SK-N-SH (cell line): ENCODE data around the gene ABCA4. TPM values are rescaled to one million over a fixed set of nuclear protein-coding genes. Genes with fewer than 3 reads are reported as not detected.

ENCODE experiments used
- CTCF ChIA-PET: fragments of 300-600, 350-600 bp; formaldehyde crosslinking; extraction: SDS; loops from one replicate; lab custom pipeline; 2021; lab: Yijun Ruan, JAX
- POLR2A ChIA-PET: fragments of 350-600 bp; sonication (Branson Sonifier 250); formaldehyde crosslinking; extraction: SDS; loops from one replicate; lab custom pipeline; 2020; ENCODE audit warnings: antibody characterized with exemption, inconsistent platforms; lab: Yijun Ruan, JAX
- DNase-seq: peaks from one replicate; pipeline ENCODE4 v3.0.0; 2012
- H2AFZ ChIP-seq: fragments of 200-600 bp; sonication (generic); 2 replicates; pipeline ENCODE4 v1.8.1; 2016; ENCODE audit warnings: antibody characterized with exemption, mild to moderate bottlenecking, low read depth
- H3F3A ChIP-seq: fragments of 200-600 bp; sonication (generic); replicated peaks from 2 replicates; pipeline ENCODE3; 2016; ENCODE audit warnings: antibody characterized with exemption, mild to moderate bottlenecking; ENCODE audit not compliant: insufficient read depth
- H3K27ac ChIP-seq, 2 experiments: fragments of 200-500 bp in 1 of 2; fragments of 200-600 bp in 1 of 2; sonication (Bioruptor generic) in 1 of 2; sonication (generic), shearing (Covaris generic) in 1 of 2; 2 replicates each; pipeline versions ENCODE4 v1.5.1 to v1.6.1; 2014 to 2016; ENCODE audit warnings: low read depth in 2 of 2, inconsistent platforms in 1 of 2, low read length in 1 of 2, mild to moderate bottlenecking in 1 of 2, mixed read lengths in 1 of 2
- H3K27me3 ChIP-seq: fragments of 200-600 bp; sonication (generic), shearing (Covaris generic); 2 replicates; pipeline ENCODE4 v1.6.1; 2016; ENCODE audit warnings: mixed run types; ENCODE audit not compliant: insufficient read depth
- H3K36me3 ChIP-seq, 2 experiments: fragments of 200-500 bp in 1 of 2; fragments of 200-600 bp in 1 of 2; sonication (Bioruptor generic) in 1 of 2; sonication (generic) in 1 of 2; replicated peaks in 1 of 2; 2 replicates each; pipeline versions ENCODE3 to v1.5.1; 2014 to 2016; ENCODE audit warnings: low read length in 1 of 2, mild to moderate bottlenecking in 1 of 2; ENCODE audit not compliant: insufficient read depth in 2 of 2, control insufficient read depth in 1 of 2
- H3K4me1 ChIP-seq, 2 experiments: fragments of 200-500 bp in 1 of 2; fragments of 200-600 bp in 1 of 2; sonication (Bioruptor generic) in 1 of 2; sonication (generic), shearing (Covaris generic) in 1 of 2; 2 replicates each; pipeline versions ENCODE4 v1.5.1 to v1.6.1; 2014 to 2016; ENCODE audit warnings: low read depth in 1 of 2, low read length in 1 of 2, mixed run types in 1 of 2; ENCODE audit not compliant: insufficient read depth in 2 of 2, control insufficient read depth in 1 of 2
- H3K4me2 ChIP-seq: fragments of 200-600 bp; sonication (generic), shearing (Covaris generic); 2 replicates; pipeline ENCODE4 v1.6.1; 2017; ENCODE audit warnings: mixed run types
- H3K4me3 ChIP-seq, 2 experiments: fragments of 200-500 bp in 1 of 2; fragments of 200-600 bp in 1 of 2; sonication (Bioruptor generic) in 1 of 2; sonication (generic), shearing (Covaris generic) in 1 of 2; 2 replicates each; pipeline versions ENCODE4 v1.5.1 to v1.8.1; 2014 to 2016; ENCODE audit warnings: low read depth in 2 of 2, inconsistent platforms in 1 of 2, low read length in 1 of 2, mild to moderate bottlenecking in 1 of 2, mixed read lengths in 1 of 2, moderate library complexity in 1 of 2
- H3K79me2 ChIP-seq: fragments of 200-600 bp; sonication (generic); 2 replicates; pipeline ENCODE4 v1.8.1; 2017; ENCODE audit warnings: mild to moderate bottlenecking; ENCODE audit not compliant: insufficient read depth
- H3K9ac ChIP-seq: fragments of 200-600 bp; sonication (generic); 2 replicates; pipeline ENCODE4 v1.6.1; 2017; ENCODE audit warnings: mixed run types
- H3K9me2 ChIP-seq: fragments of 200-600 bp; sonication (generic); 2 replicates; pipeline ENCODE4 v1.6.1; 2017; ENCODE audit warnings: mixed run types
- H3K9me3 ChIP-seq: fragments of 200-600 bp; sonication (generic); 2 replicates; pipeline ENCODE4 v1.6.1; 2017; ENCODE audit warnings: mixed run types, mild to moderate bottlenecking, moderate library complexity
- H4K20me1 ChIP-seq: fragments of 200-600 bp; sonication (generic); 2 replicates; pipeline ENCODE4 v1.6.1; 2017; ENCODE audit warnings: mild to moderate bottlenecking, mixed run types; ENCODE audit not compliant: insufficient read depth
- CHD2 ChIP-seq: fragments of 150-350 bp; IDR thresholded peaks from 2 replicates; pipeline ENCODE4 v1.6.1; 2018; ENCODE audit warnings: low read length; ENCODE audit not compliant: partially characterized antibody
- CTCF ChIP-seq: fragments of 200-600 bp; sonication (generic); IDR thresholded peaks from 2 replicates; pipeline ENCODE4 v1.6.1; 2017; ENCODE audit warnings: antibody characterized with exemption, mild to moderate bottlenecking, moderate library complexity
- EP300 ChIP-seq, 2 experiments: IDR thresholded peaks; 2 replicates each; pipeline versions ENCODE4 v1.4.0 to v1.6.1; 2012; ENCODE audit warnings: borderline replicate concordance in 1 of 2, low read depth in 1 of 2, low read length in 1 of 2
- FOXJ3 ChIP-seq: sonication (generic); formaldehyde crosslinking; IDR thresholded peaks from 2 replicates; pipeline ENCODE4 v1.5.1; 2020; ENCODE audit warnings: mild to moderate bottlenecking, missing genetic modification reagents
- FOXM1 ChIP-seq: IDR thresholded peaks from 2 replicates; pipeline ENCODE4 v1.4.0; 2012; ENCODE audit warnings: low read depth, mild to moderate bottlenecking
- GABPA ChIP-seq: IDR thresholded peaks from 2 replicates; pipeline ENCODE4 v1.4.0; 2012; ENCODE audit warnings: low read depth, mild to moderate bottlenecking
- GATA2 ChIP-seq: sonication (generic); formaldehyde crosslinking; IDR thresholded peaks from 2 replicates; pipeline ENCODE4 v1.5.0; 2020; ENCODE audit warnings: mild to moderate bottlenecking, missing genetic modification reagents
- NRF1 ChIP-seq: IDR thresholded peaks from 2 replicates; pipeline ENCODE4 v1.6.1; 2012; ENCODE audit warnings: low read depth, mild to moderate bottlenecking, low read length
- PBX3 ChIP-seq: IDR thresholded peaks from 2 replicates; pipeline ENCODE4; 2012
- POLR2AphosphoS5 ChIP-seq: IDR thresholded peaks from 2 replicates; pipeline ENCODE4 v1.6.1; 2012; ENCODE audit warnings: low read depth, low read length
- RAD21 ChIP-seq: IDR thresholded peaks from 2 replicates; pipeline ENCODE4 v1.6.1; 2012; ENCODE audit warnings: mild to moderate bottlenecking, low read length
- RCOR1 ChIP-seq: fragments of 150-350 bp; IDR thresholded peaks from 2 replicates; pipeline ENCODE4 v1.6.1; 2017; ENCODE audit warnings: antibody characterized with exemption, low read length
- SIN3A ChIP-seq: IDR thresholded peaks from 2 replicates; pipeline ENCODE4 v1.6.1; 2012; ENCODE audit warnings: low read depth, mild to moderate bottlenecking, low read length, moderate library complexity, borderline replicate concordance
- SMC3 ChIP-seq: IDR thresholded peaks from 2 replicates; pipeline ENCODE4 v1.6.1; 2012; ENCODE audit warnings: low read depth, low read length, improper control_type of control experiment
- TAF1 ChIP-seq: IDR thresholded peaks from 2 replicates; pipeline ENCODE4 v1.6.1; 2012; ENCODE audit warnings: low read depth, mild to moderate bottlenecking, low read length, moderate library complexity, borderline replicate concordance
- TCF12 ChIP-seq: IDR thresholded peaks from 2 replicates; pipeline ENCODE4 v1.4.0; 2012
- TEAD4 ChIP-seq: IDR thresholded peaks from 2 replicates; pipeline ENCODE4 v1.4.0; 2012; ENCODE audit warnings: mild to moderate bottlenecking, borderline replicate concordance; ENCODE audit not compliant: insufficient read depth
- USF2 ChIP-seq: fragments of 150-350 bp; IDR thresholded peaks from 2 replicates; pipeline ENCODE4 v1.6.1; 2017; ENCODE audit warnings: antibody characterized with exemption, low read length, low read depth, borderline replicate concordance
- WGBS: methylation state at CpG from one replicate; pipeline ENCODE4 v1.1.6; 2017; ENCODE audit warnings: low lambda C conversion rate; 5-methylcytosine and 5-hydroxymethylcytosine counted together
- polyA plus RNA-seq, 3 experiments: library from polyadenylated mRNA; depleted of rRNA; stranded (reverse); fragments of >200 nt; gene quantifications; 2 replicates each; pipeline ENCODE4 v1.2.3, GENCODE V29; 2012
- TF ChIP-seq, protein P1 (sequence below): IDR thresholded peaks from 2 replicates; pipeline ENCODE4 v1.4.0; 2012; ENCODE audit warnings: low read depth

Gene ABCA4
- polyA plus RNA-seq, 1 of the 3 experiments (the other 2 are of a cell fraction), result 0.03 TPM

DNA sequence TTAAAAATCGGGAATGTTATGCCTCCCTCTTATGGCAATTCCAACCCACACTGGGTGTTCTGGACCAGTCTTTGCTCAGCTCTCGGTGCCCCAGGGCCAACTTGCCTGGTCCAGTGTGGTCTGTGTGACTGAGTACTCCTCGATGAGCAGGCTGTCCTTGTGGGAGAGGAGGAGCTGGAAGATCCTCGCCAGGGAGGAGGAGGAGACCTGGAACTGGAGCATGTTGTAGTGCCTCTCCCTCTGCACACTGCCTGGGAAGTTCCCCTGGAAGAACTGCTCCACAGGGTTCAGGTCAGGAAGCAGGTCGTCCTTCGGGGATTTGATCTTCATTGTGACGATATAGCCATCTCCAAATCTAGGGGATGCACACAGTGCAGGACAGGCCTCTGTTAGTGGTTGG is 123.2 kb downstream of the ABCA4 start:
- no peaks in the 10 kb centered on the region for H3K9me3 ChIP-seq
- ChIA-PET CTCF (interaction anchor here (1.2 kb wide), 1 partner anchor 338 kb away, joined by 3 read pairs; no protein-coding TSS in a partner anchor), POLR2A (no interaction called here)
- H2AFZ ChIP-seq, result no peak overlapping the region
- peaks cover 4 to 15% of the 10 kb centered on the region in 2 experiments; a peak in 2 of 4 replicates for H3K4me1 ChIP-seq
- H3K27me3 ChIP-seq, result no peaks in the 10 kb centered on the region
- 86% methylated on average over 5 of the region's 7 CpGs for WGBS
- H3K36me3 ChIP-seq, result no peaks in the 10 kb centered on the region
- no peaks in the 10 kb centered on the region for H3K9me2 ChIP-seq
- no peak overlapping the region for H3K9ac ChIP-seq
- peaks cover 9% of the 10 kb centered on the region for H3F3A ChIP-seq
- H3K27ac ChIP-seq, result no peak overlapping the region
- H4K20me1 ChIP-seq, result no peaks in the 10 kb centered on the region
- DNase-seq, result no peak
- TF ChIP-seq EP300 (IDR thresholded peaks at IDR 0.05; ENCODE audit: borderline replicate concordance in 1 of 2, low read depth in 1 of 2, low read length in 1 of 2) (no peak), TCF12 (no peak), TAF1 (no peak), POLR2AphosphoS5 (no peak), PBX3 (no peak), FOXJ3 (CRISPR knock-in tag) (no peak), SMC3 (no peak), FOXM1 (no peak), USF2 (no peak), GABPA (no peak), TEAD4 (no peak), SIN3A (no peak), RCOR1 (no peak), CTCF (no peak), RAD21 (no peak), CHD2 (no peak), NRF1 (no peak), GATA2 (CRISPR knock-in tag) (no peak)
- TF ChIP-seq, protein P1, sequence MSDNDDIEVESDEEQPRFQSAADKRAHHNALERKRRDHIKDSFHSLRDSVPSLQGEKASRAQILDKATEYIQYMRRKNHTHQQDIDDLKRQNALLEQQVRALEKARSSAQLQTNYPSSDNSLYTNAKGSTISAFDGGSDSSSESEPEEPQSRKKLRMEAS, result no peak
- no peaks in the 10 kb centered on the region for H3K79me2 ChIP-seq
- no peak overlapping the region for H3K4me3 ChIP-seq
- no peak overlapping the region for H3K4me2 ChIP-seq
